ENCODE data around the gene ARTN.
A peak's percentile ranks its signal among the peaks of the same experiment; 100 is the strongest.

The ARTN gene, protein sequence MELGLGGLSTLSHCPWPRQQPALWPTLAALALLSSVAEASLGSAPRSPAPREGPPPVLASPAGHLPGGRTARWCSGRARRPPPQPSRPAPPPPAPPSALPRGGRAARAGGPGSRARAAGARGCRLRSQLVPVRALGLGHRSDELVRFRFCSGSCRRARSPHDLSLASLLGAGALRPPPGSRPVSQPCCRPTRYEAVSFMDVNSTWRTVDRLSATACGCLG

DNA sequence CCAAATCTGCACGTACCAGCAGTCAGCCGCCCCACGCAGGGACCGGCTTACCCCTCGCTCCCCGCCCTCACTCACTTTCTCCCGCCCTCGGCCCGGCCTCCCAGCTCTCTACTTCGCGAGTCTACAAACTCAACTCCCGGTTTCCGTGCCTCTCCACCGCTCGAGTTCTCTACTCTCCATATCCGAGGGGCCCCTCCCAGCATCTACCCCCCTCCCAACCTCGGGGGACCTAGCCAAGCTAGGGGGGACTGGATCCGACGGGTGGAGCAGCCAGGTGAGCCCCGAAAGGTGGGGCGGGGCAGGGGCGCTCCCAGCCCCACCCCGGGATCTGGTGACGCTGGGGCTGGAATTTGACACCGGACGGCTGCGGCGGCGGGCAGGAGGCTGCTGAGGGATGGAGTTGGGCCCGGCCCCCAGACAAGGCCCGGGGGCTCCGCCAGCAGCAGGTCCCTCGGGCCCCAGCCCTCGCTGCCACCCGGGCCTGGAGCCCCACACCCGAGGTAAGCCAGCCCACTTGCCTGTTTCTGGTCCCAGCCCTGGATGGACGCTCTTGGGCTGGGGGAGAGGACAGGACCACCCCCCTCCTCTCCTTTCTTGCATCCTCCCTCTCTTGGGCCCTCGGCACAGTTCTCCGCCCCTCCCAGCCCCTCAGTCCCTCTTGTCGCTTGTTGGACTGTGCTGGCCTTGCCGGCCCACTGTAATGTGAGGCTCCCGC is at the start of gene ARTN:
ARTN (plus strand) TSS at position 416 of the 715 bp plus-strand sequence. CDS start 1,856 bp downstream, outside the sequence.
- TF ChIP-seq, protein P1, sequence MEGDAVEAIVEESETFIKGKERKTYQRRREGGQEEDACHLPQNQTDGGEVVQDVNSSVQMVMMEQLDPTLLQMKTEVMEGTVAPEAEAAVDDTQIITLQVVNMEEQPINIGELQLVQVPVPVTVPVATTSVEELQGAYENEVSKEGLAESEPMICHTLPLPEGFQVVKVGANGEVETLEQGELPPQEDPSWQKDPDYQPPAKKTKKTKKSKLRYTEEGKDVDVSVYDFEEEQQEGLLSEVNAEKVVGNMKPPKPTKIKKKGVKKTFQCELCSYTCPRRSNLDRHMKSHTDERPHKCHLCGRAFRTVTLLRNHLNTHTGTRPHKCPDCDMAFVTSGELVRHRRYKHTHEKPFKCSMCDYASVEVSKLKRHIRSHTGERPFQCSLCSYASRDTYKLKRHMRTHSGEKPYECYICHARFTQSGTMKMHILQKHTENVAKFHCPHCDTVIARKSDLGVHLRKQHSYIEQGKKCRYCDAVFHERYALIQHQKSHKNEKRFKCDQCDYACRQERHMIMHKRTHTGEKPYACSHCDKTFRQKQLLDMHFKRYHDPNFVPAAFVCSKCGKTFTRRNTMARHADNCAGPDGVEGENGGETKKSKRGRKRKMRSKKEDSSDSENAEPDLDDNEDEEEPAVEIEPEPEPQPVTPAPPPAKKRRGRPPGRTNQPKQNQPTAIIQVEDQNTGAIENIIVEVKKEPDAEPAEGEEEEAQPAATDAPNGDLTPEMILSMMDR (IDR thresholded peaks at IDR 0.05; ENCODE audit: insufficient read depth, low read depth, low read length, missing control alignments), result no peak
- peak; percentile 69 for DNase-seq (ENCODE audit: low read depth)
- H3K4me3 ChIP-seq (ENCODE audit: low read length), result peak within 1 kb of the TSS; percentile 54

DNA sequence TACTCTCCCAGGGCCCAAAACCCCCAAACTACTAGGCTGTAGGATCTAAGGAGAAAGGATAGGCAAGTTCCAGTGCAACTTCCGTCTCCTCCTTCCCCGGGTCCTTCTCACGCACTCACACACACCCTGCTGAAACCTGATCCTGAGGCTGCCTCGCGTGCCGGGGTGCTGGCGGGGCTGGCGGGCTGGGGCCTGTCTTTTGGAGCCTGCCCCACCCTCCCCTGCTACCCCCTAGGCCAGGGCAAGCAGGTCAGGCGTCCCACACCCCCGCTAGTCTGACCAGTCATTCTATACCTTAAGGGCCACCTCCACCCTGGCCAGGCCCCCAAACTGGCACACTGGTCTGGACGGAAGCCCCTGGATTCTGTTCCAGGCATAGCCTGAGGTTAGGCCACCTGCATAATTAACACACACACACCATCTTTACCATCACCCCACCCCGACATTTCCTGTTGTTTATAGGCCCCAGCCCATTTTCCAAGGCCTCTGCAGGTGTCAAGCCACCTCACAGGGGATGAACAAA is 48.3 kb upstream of the ARTN start:
- TF ChIP-seq, protein P1 (IDR thresholded peaks at IDR 0.05; ENCODE audit: insufficient read depth, low read depth, low read length, missing control alignments), result no peak
- no peak overlapping the region for H3K4me3 ChIP-seq (ENCODE audit: low read length)
- DNase-seq (ENCODE audit: low read depth), result peak; percentile 86

DNA sequence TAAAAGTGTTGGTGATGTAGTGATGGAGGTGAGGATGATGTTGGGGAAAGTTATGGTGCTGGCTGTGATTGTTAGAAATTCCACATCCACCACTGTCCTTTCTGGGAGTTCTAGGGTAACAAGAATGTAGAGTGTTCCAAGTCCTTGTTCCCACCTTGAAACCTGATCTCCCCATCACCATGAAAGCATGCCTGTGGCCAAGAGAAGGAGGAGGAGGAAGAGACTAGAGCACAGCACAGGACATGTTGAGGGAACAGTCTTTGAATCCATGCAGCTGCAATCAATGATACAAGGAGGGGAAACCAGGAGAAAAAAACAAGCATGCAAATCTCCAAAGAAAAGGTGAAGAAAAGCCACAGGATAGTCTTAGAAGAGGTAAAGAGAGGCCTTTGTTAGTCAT is 45.9 kb upstream of the ARTN start:
- DNase-seq (ENCODE audit: low read depth), result no peak
- H3K4me3 ChIP-seq (ENCODE audit: low read length), result no peak overlapping the region
- TF ChIP-seq, protein P1 (IDR thresholded peaks at IDR 0.05; ENCODE audit: insufficient read depth, low read depth, low read length, missing control alignments), result no peak

DNA sequence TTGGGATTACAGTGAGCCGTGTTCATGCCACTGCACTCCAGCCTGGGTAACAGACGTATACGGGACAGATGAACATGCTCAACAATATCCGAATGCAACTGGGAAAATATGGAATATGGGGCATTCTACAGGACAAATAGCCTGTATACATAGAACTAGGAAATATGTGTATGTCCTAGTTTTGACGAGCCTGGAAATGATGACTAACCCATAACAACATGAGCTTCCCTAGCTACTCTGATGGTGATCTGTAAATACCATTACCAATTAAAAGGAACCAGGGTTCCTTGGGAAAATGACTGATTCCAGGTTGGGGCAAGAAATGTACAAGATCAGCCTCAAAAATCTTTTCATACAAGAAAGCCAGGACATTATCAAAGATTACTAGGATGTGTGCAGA is 42.8 kb upstream of the ARTN start:
- peak; percentile 43 for DNase-seq (ENCODE audit: low read depth)
- TF ChIP-seq, protein P1 (IDR thresholded peaks at IDR 0.05; ENCODE audit: insufficient read depth, low read depth, low read length, missing control alignments), result no peak
- H3K4me3 ChIP-seq (ENCODE audit: low read length), result no peak overlapping the region

DNA sequence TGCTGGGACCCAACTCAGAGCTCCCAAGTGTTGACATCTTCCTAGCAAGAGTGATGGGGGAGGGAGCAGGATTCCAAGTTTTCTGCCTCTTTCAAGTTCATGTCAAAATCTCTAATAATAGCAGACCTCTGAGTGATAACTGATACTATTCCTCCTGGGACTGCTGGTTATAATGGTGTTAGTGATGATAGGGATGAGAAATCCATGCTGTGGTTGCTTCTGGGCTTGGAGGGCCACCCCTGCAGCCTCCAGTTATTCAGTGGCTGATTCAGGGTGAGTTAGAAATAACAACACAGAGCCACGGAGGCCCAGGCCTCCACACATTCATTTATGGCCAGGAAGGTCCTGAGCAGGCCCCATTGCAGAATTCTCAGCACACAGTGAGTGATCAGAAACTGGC is 40.6 kb upstream of the ARTN start:
- TF ChIP-seq, protein P1 (IDR thresholded peaks at IDR 0.05; ENCODE audit: insufficient read depth, low read depth, low read length, missing control alignments), result no peak
- no peak overlapping the region for H3K4me3 ChIP-seq (ENCODE audit: low read length)
- DNase-seq (ENCODE audit: low read depth), result no peak

DNA sequence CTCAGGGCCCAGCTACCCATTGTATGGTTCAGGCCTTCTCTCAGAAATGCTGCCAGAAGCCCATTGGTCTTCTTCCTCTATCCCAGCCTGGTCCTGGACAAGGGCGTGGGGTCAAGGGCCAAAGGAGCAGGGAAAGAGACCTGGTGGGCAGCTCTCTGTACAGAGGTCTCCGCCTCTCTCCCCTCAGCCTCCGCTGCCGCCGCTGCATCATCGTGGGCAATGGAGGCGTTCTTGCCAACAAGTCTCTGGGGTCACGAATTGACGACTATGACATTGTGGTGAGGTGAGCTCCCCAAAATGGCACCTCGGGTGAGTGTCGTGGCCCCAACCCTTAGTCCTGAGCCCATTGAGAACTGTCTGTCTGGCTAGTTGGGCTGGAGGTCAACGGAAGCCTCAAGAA is 34.6 kb upstream of the ARTN start:
- H3K4me3 ChIP-seq (ENCODE audit: low read length), result no peak overlapping the region
- DNase-seq (ENCODE audit: low read depth), result no peak
- TF ChIP-seq, protein P1 (IDR thresholded peaks at IDR 0.05; ENCODE audit: insufficient read depth, low read depth, low read length, missing control alignments), result no peak
